ENCODE measurements around the gene MAP2K6.

GRCh38 chr17:69555056-69555455 lies 140.6 kb downstream of the MAP2K6 start:
- TF ChIP-seq POLR2AphosphoS5 (IDR thresholded peaks at IDR 0.05; ENCODE audit: low read depth, low read length) = no peak
- no peak for TF ChIP-seq TAF1 (IDR thresholded peaks at IDR 0.05; ENCODE audit: low read depth, low read length)
- TF ChIP-seq POLR2A (IDR thresholded peaks at IDR 0.05; ENCODE audit: low read depth, low read length) = no peak
- no peak for TF ChIP-seq SPI1 (IDR thresholded peaks at IDR 0.05; ENCODE audit: low read depth, low read length)
- no peak for TF ChIP-seq PAX5 (IDR thresholded peaks at IDR 0.05; ENCODE audit: insufficient read depth, low read length, severe bottlenecking)

Measured in GM12891 (cell line).